Dendritic cell treated with granulocyte-macrophage colony-stimulating factor and Interleukin-4, amounts not matched to agents 40 ng/mL and 50 ng/mL, for 4 days (primary cell): ENCODE measurements around the gene AGAP3.

ENCODE experiments used
- H3K27ac Mint-ChIP-seq: one replicate; pipeline ENCODE4 v1.8.0; 2022; ENCODE audit warnings: mild to moderate bottlenecking, mixed read lengths
- H3K27me3 Mint-ChIP-seq: one replicate; pipeline ENCODE4 v1.8.0; 2022; ENCODE audit warnings: mild to moderate bottlenecking, mixed read lengths
- H3K36me3 Mint-ChIP-seq: one replicate; pipeline ENCODE4 v1.8.0; 2022; ENCODE audit warnings: low read depth, mixed read lengths
- H3K4me1 Mint-ChIP-seq: one replicate; pipeline ENCODE4 v1.8.0; 2022; ENCODE audit warnings: low read depth, mixed read lengths
- H3K4me3 Mint-ChIP-seq: one replicate; pipeline ENCODE4 v1.8.0; 2022; ENCODE audit warnings: mild to moderate bottlenecking, moderate library complexity, mixed read lengths
- H3K9me3 Mint-ChIP-seq: one replicate; pipeline ENCODE4 v1.8.0; 2022; ENCODE audit warnings: mixed read lengths
- intact Hi-C: fragments of 100-400 bp; cut with micrococcal nuclease; formaldehyde crosslinking; loops from one replicate; pipeline ENCODE4 v1.15.0; 2022

Gene AGAP3

GRCh38 chr7:151082141-151083070 lies 3.9 kb upstream of the AGAP3 start:
- H3K36me3 Mint-ChIP-seq, result peaks cover 62% of the 10 kb centered on the region
- H3K27me3 Mint-ChIP-seq, result no peaks in the 10 kb centered on the region
- peak overlapping the region; percentile 89 for H3K27ac Mint-ChIP-seq
- no peaks in the 10 kb centered on the region for H3K9me3 Mint-ChIP-seq
- peaks cover 60% of the 10 kb centered on the region for H3K4me1 Mint-ChIP-seq
- H3K4me3 Mint-ChIP-seq, result peak overlapping the region; percentile 95
- intact Hi-C loops, result loop anchor here (1.0 to 10.0 kb wide), 2 partner anchors 54 to 298 kb away; partner anchors contain the start of gene ABCB8

GRCh38 chr7:151083071-151083823 lies 3.0 kb upstream of the AGAP3 start, which contains the start of gene TMUB1:
TSS of gene TMUB1 (minus strand) at chr7:151083493. CDS start at chr7:151082563, 930 bp downstream.
- intact Hi-C loops, result loop anchor here (1.0 to 10.0 kb wide), 2 partner anchors 55 to 298 kb away; partner anchors contain the start of gene ABCB8
- Mint-ChIP-seq H3K4me1 (peaks cover 57% of the 10 kb centered on the region), H3K4me3 (peak within 1 kb of the TSS; percentile 95), H3K27me3 (no peaks in the 10 kb centered on the region), H3K9me3 (no peaks in the 10 kb centered on the region), H3K27ac (peak within 1 kb of the TSS; percentile 89), H3K36me3 (peaks cover 61% of the 10 kb centered on the region)

GRCh38 chr7:151083824-151084160 lies 2.5 kb upstream of the AGAP3 start:
- Mint-ChIP-seq H3K9me3 (no peaks in the 10 kb centered on the region), H3K36me3 (peaks cover 59% of the 10 kb centered on the region), H3K4me3 (peak overlapping the region; percentile 95), H3K27me3 (no peaks in the 10 kb centered on the region), H3K4me1 (peaks cover 58% of the 10 kb centered on the region), H3K27ac (peak overlapping the region; percentile 89)
- intact Hi-C loops, result loop anchor here (1.0 to 10.0 kb wide), 2 partner anchors 55 to 299 kb away; partner anchors contain the start of gene ABCB8

GRCh38 chr7:151085329-151085690 lies 965 bp upstream of the AGAP3 start:
- intact Hi-C loops, result loop anchor here (10.0 kb wide), 1 partner anchor 301 kb away; no protein-coding TSS in a partner anchor
- Mint-ChIP-seq H3K27me3 (no peaks in the 10 kb centered on the region), H3K27ac (peak overlapping the region; percentile 86), H3K9me3 (no peaks in the 10 kb centered on the region), H3K4me3 (peak overlapping the region; percentile 78), H3K4me1 (peaks cover 58% of the 10 kb centered on the region), H3K36me3 (peaks cover 60% of the 10 kb centered on the region)

GRCh38 chr7:151086802-151087244 lies 548 bp downstream of the AGAP3 start:
- peaks cover 63% of the 10 kb centered on the region for H3K36me3 Mint-ChIP-seq
- no peaks in the 10 kb centered on the region for H3K27me3 Mint-ChIP-seq
- H3K4me3 Mint-ChIP-seq, result peak overlapping the region; percentile 79
- intact Hi-C loops, result loop anchor here (2.0 to 10.0 kb wide), 2 partner anchors 28 to 302 kb away; partner anchors contain the start of gene SLC4A2
- peaks cover 66% of the 10 kb centered on the region for H3K4me1 Mint-ChIP-seq
- H3K9me3 Mint-ChIP-seq, result no peaks in the 10 kb centered on the region
- peak overlapping the region; percentile 96 for H3K27ac Mint-ChIP-seq

- Mint-ChIP-seq H3K27me3 (no peaks in the 10 kb centered on the region), H3K9me3 (no peaks in the 10 kb centered on the region), H3K36me3 (peaks cover 64% of the 10 kb centered on the region), H3K4me3 (peak overlapping the region; percentile 79), H3K27ac (peak overlapping the region; percentile 96), H3K4me1 (peaks cover 66% of the 10 kb centered on the region)
- intact Hi-C loops, result loop anchor here (2.0 to 10.0 kb wide), 3 partner anchors 29 to 303 kb away; partner anchors contain the start of genes ABCB8 and SLC4A2
Measured at GRCh38 chr7:151087245-151088018, 1.2 kb downstream of the AGAP3 start.

- Mint-ChIP-seq H3K4me3 (peak overlapping the region; percentile 79), H3K36me3 (peaks cover 64% of the 10 kb centered on the region), H3K27ac (peak overlapping the region; percentile 96), H3K4me1 (peaks cover 65% of the 10 kb centered on the region), H3K27me3 (no peaks in the 10 kb centered on the region), H3K9me3 (no peaks in the 10 kb centered on the region)
- intact Hi-C loops, result loop anchor here (2.0 to 10.0 kb wide), 2 partner anchors 59 to 303 kb away; partner anchors contain the start of gene ABCB8
Measured at GRCh38 chr7:151088019-151088855, 2.0 kb downstream of the AGAP3 start.

GRCh38 chr7:151088856-151089699 lies 2.8 kb downstream of the AGAP3 start:
- peak overlapping the region; percentile 79 for H3K4me3 Mint-ChIP-seq

GRCh38 chr7:151089893-151090730 lies 3.8 kb downstream of the AGAP3 start:
- Mint-ChIP-seq H3K36me3 (peaks cover 81% of the 10 kb centered on the region), H3K4me1 (peaks cover 77% of the 10 kb centered on the region), H3K4me3 (peak overlapping the region; percentile 79), H3K9me3 (no peaks in the 10 kb centered on the region), H3K27ac (peak overlapping the region; percentile 96), H3K27me3 (no peaks in the 10 kb centered on the region)
- intact Hi-C loops, result loop anchor here (2.0 to 10.0 kb wide), 2 partner anchors 61 to 305 kb away; partner anchors contain the start of gene ABCB8

More at GRCh38 chr7:151088856-151089699, 2.8 kb downstream of the AGAP3 start:
- Mint-ChIP-seq H3K9me3 (no peaks in the 10 kb centered on the region), H3K36me3 (peaks cover 71% of the 10 kb centered on the region), H3K4me1 (peaks cover 72% of the 10 kb centered on the region), H3K27ac (peak overlapping the region; percentile 96), H3K27me3 (no peaks in the 10 kb centered on the region)
- intact Hi-C loops, result loop anchor here (2.0 to 10.0 kb wide), 2 partner anchors 60 to 304 kb away; partner anchors contain the start of gene ABCB8

- intact Hi-C loops, result no loop called here
Measured at GRCh38 chr7:151091003-151091402, 4.7 kb downstream of the AGAP3 start.

GRCh38 chr7:151091431-151091830 lies 5.2 kb downstream of the AGAP3 start:
- H3K4me1 Mint-ChIP-seq, result peaks cover 81% of the 10 kb centered on the region
- no peaks in the 10 kb centered on the region for H3K27me3 Mint-ChIP-seq
- peak overlapping the region; percentile 96 for H3K27ac Mint-ChIP-seq
- peak overlapping the region; percentile 20 for H3K4me3 Mint-ChIP-seq
- H3K36me3 Mint-ChIP-seq, result peaks cover 91% of the 10 kb centered on the region
- intact Hi-C loops, result no loop called here
- H3K9me3 Mint-ChIP-seq, result no peaks in the 10 kb centered on the region

More at GRCh38 chr7:151091003-151091402, 4.7 kb downstream of the AGAP3 start:
- H3K4me3 Mint-ChIP-seq, result no peak overlapping the region
- peak overlapping the region; percentile 96 for H3K27ac Mint-ChIP-seq
- no peaks in the 10 kb centered on the region for H3K27me3 Mint-ChIP-seq
- peaks cover 77% of the 10 kb centered on the region for H3K4me1 Mint-ChIP-seq
- H3K36me3 Mint-ChIP-seq, result peaks cover 87% of the 10 kb centered on the region
- H3K9me3 Mint-ChIP-seq, result no peaks in the 10 kb centered on the region
